Measurements from ENCODE around the gene SIGLEC15.

The SIGLEC15 gene

GRCh38 chr18:45805551-45805950 lies 19.9 kb upstream of the SIGLEC15 start:
- no peak for TF ChIP-seq CTCF (IDR thresholded peaks at IDR 0.05)

GRCh38 chr18:45806226-45806625 lies 19.2 kb upstream of the SIGLEC15 start:
- no peak for TF ChIP-seq CTCF (IDR thresholded peaks at IDR 0.05)

- no peak for TF ChIP-seq CTCF (IDR thresholded peaks at IDR 0.05)
These were observed 7.9 kb upstream of the SIGLEC15 start for GRCh38 chr18:45817543-45817942.

GRCh38 chr18:45820106-45820745 lies 5.2 kb upstream of the SIGLEC15 start:
- no peak for TF ChIP-seq CTCF (IDR thresholded peaks at IDR 0.05)

GRCh38 chr18:45821026-45821425 lies 4.4 kb upstream of the SIGLEC15 start:
- TF ChIP-seq CTCF (IDR thresholded peaks at IDR 0.05) = no peak

- no peak for TF ChIP-seq CTCF (IDR thresholded peaks at IDR 0.05)
These were observed 3.8 kb upstream of the SIGLEC15 start for GRCh38 chr18:45821711-45822110.

- no peak for TF ChIP-seq CTCF (IDR thresholded peaks at IDR 0.05)
These were observed 609 bp downstream of the SIGLEC15 start for GRCh38 chr18:45826084-45826483.

All from LNCAP (cell line).